GM19193 (cell line): ENCODE results near the gene SYT1.

ENCODE experiments used
- POLR2A ChIP-seq: IDR thresholded peaks from 4 replicates; pipeline ENCODE4 v1.6.1; 2011; ENCODE audit not compliant: insufficient read depth, insufficient read length; ENCODE audit errors: extremely low read depth

The SYT1 gene

DNA sequence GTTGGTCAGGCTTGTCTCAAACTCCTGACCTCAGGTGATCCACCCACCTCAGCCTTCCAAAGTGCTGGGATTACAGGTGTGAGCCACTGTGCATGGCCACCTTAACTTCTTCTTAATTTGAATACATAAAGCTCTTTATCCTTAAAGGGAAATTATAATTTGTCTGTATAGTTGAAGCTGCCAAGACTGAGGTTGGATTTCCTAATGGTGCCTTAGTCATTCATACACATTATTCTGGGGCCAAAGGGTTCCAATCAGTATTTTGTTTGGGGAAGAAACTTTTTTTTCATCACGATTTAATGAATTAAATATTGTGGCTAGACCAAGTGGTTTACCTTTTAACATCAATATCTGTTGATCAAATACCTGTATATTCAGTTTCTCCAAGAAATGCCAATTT, 135.9 kb downstream of the SYT1 start:
- TF ChIP-seq POLR2A: no peak

- no peak for TF ChIP-seq POLR2A
Measured at GRCh38 chr12:79001404-79001803, 136.8 kb downstream of the SYT1 start.

GRCh38 chr12:79006306-79006705, 141.7 kb downstream of the SYT1 start:
- TF ChIP-seq POLR2A: no peak

DNA sequence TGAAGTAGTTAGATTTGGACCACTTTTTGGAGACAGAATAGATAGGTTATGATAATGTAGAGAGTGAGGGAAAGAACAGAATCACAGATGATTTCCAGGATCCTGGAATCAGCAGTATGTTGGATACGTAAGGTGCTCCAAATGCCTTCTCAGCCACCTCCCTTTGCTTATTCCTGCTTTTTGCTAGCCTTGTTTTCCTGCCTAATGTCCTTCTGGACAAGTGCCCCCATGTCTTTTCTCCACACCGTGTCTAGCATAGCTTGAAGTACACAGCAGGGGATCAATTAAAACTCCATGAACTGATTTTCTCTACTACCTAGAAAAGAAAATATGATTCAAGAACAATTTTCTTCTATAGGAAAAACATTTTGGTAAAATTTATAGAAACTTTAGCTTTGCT, 144.0 kb downstream of the SYT1 start:
- no peak for TF ChIP-seq POLR2A

- TF ChIP-seq POLR2A: no peak
Measured at GRCh38 chr12:79012636-79013035, 148.1 kb downstream of the SYT1 start.

DNA sequence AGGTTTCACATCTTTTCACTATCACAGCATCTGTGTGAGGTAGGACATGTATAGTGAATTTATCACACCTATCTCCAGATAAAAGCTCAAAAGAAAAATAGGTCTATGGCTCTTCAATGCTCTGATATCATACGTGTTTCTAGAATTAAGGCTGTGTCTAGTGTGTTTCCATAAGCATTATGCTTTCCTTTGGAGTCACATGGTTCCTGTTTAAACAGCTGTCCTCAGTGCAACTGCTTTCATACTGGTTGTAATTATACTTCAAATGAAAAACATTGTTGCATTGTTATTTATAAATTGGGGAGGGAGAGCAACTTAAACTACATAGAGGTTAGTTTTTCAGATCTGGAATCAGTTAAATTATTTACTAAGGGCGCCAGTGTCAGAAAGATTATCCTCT, 151.6 kb downstream of the SYT1 start:
- TF ChIP-seq POLR2A: no peak

GRCh38 chr12:79019672-79020071, 155.1 kb downstream of the SYT1 start:
- TF ChIP-seq POLR2A: no peak

DNA sequence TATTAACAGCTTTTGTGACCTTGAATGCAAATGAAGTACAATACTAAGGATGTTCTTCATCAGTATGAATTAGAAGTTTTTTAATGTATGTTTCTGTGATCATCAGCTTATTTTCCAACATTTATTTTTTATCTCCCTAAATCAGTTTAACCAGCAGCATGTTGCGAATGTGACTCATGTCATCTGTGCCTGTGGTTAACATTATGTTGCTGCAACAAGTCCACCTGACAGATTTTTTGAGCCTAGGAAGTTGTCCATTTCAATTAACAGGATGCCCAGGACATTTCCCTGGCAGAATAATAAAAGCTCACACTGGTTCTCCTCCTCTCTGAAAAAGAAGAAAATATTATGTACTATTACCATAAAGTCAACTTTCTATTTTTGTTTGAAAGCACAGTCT, 155.5 kb downstream of the SYT1 start:
- no peak for TF ChIP-seq POLR2A

GRCh38 chr12:79021021-79021420, 156.4 kb downstream of the SYT1 start:
- TF ChIP-seq POLR2A: no peak

GRCh38 chr12:79023261-79023660, 158.7 kb downstream of the SYT1 start:
- TF ChIP-seq POLR2A: no peak

DNA sequence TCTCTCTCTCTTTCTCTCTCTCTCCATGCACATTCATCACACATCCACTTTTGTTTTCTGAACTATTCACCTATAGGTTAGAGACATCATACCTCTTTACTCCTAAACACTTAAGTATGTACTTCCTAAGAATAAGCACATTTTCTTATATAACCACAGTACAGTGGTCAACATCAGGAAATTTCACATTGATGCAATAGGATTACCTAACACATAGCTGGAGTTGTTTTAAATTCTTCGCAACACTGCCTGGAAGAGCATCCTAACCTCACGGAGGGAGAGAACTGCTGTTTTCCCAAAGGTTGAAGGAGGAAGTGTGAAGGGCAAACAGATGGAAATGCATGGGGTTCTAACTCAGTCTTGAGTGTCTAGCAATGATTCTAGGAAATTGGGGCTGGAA, 159.2 kb downstream of the SYT1 start:
- no peak for TF ChIP-seq POLR2A

DNA sequence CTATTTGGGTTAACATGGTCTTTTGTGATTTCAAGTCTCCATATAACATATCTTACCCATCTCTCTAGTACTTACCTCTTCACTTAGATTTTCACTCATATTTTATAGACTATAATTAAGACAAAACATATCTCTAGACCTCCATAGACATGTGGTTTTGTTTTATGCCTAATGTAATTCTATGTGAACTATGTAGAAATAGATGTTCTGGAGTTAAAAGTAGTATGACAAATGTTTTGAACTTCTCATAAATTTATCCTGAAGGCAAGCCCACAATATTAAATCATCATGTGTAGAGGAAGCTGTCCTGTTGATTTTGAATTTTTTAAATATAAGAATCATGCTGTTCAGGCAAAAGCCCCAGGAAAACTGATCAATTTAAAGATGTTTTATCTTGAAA, 169.2 kb downstream of the SYT1 start:
- TF ChIP-seq POLR2A: no peak

- TF ChIP-seq POLR2A: no peak
Measured at GRCh38 chr12:79046021-79046420, 181.4 kb downstream of the SYT1 start.

DNA sequence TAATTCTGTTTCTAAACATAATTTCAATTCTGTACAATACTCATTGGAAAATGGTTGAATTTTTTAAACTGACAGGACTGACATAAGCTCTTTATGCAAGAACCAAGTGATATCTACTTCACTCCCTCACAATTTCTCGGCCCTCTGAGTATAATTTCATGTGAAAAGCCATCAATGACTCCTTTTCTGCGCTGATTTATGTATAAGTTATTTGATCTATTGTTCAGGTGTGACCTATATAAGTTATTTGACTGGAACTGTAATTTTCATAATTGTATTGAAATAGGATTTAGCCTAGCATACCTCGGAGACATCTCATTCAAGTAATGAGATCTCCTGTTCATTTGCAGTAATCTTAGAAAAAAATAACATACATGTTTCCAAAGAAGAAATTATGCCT, 184.4 kb downstream of the SYT1 start:
- TF ChIP-seq POLR2A: no peak

DNA sequence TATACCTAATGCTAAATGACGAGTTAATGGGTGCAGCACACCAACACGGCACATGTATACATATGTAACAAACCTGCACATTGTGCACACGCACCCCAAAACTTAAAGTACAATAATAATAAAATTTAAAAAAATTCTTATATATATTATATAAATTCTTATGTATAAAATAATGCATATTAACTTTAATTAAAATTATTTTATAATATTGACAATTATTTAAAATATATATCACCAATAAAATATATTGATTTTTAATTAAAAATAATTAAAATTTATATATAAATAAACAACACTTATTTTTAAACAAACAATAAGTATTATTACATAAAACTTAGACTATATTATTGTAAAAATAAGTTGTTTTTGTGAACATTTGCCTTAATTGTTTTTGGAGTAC, 188.8 kb downstream of the SYT1 start:
- TF ChIP-seq POLR2A: no peak

GRCh38 chr12:79055926-79056674, 191.5 kb downstream of the SYT1 start:
- TF ChIP-seq POLR2A: no peak

GRCh38 chr12:79056775-79057174, 192.2 kb downstream of the SYT1 start:
- no peak for TF ChIP-seq POLR2A
